ENCODE measurements around the gene CHAMP1. TPM values are rescaled to one million over a fixed set of nuclear protein-coding genes. Genes with fewer than 3 reads are reported as not detected.
A peak's percentile ranks its signal among the peaks of the same experiment; 100 is the strongest.

The CHAMP1 gene, protein sequence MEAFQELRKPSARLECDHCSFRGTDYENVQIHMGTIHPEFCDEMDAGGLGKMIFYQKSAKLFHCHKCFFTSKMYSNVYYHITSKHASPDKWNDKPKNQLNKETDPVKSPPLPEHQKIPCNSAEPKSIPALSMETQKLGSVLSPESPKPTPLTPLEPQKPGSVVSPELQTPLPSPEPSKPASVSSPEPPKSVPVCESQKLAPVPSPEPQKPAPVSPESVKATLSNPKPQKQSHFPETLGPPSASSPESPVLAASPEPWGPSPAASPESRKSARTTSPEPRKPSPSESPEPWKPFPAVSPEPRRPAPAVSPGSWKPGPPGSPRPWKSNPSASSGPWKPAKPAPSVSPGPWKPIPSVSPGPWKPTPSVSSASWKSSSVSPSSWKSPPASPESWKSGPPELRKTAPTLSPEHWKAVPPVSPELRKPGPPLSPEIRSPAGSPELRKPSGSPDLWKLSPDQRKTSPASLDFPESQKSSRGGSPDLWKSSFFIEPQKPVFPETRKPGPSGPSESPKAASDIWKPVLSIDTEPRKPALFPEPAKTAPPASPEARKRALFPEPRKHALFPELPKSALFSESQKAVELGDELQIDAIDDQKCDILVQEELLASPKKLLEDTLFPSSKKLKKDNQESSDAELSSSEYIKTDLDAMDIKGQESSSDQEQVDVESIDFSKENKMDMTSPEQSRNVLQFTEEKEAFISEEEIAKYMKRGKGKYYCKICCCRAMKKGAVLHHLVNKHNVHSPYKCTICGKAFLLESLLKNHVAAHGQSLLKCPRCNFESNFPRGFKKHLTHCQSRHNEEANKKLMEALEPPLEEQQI
- total RNA-seq = 6.9 TPM

- peak; percentile 98 for DNase-seq
Observed at GRCh38 chr13:114314074-114314912, at the start of gene CHAMP1. Gene CHAMP1, plus strand, starts transcription at chr13:114314503. Its CDS starts 9,340 bp downstream, at chr13:114323843.

GRCh38 chr13:114264886-114265611 is 49.3 kb upstream of the CHAMP1 start:
- no peak for DNase-seq

DNA sequence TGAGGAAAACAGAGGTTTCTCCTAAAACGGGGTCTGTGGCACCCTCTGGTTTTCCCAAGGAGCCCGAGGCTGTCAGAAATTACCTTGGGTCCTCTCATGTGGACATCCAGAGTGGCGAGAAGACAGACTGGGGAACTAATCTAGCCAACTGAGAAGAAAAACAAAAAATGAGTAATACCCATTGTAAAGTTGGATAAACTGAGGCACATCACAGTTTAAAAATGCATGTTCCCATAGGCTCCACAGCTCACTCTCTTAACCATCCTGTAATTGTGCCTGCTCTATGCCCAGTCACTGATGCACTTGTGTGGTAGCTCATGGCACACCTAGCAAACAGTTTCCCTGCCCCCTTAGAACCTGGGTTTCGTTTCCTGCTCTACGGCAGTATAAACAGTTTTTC is 48.1 kb upstream of the CHAMP1 start:
- DNase-seq = no peak

DNA sequence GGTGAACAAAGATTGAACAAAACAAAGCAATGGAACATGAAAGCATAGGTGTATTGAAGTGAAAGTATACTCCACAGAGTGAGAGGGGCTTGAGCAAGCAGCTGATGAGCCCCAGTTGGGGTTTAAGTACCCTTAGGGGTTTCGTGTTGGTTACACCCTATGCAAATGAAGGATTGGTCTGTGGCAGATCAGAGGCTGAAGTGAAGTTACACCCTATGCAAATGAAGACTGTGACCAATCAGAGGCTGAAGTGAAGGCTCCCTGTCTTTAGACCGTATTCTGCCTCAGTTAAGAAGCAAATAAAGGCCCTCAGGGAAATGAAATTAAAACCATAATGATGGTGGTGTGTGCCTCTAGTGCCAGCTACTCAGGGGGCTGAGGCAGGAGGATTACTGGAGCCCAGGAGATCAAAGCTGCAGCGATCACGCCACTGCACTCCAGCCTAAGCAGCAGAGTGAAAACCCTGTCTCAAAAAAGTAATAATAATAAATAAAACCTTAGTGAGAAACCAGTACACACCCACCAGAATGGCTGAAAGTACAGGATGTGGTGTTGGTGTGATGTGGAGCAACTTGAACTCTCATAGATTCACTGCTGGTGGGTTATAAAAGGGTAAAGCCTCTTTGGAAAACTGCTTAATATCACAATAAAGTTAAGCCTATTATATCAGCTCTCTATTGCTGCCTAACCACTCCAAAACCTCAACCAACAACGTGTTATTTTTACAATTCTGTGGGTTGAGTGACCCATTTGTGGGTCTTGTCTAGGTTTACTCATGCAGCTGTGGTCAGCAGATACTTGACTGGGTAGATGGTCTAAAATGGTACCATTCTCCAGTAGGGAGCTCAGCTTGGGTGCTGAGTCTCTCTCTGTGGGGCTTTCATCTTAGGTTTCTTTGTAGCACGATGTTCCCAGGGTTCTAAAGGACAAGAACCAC is 45.7 kb upstream of the CHAMP1 start:
- no peak for DNase-seq

GRCh38 chr13:114269281-114269770 is 45.0 kb upstream of the CHAMP1 start:
- DNase-seq = no peak

- no peak for DNase-seq
Observed at GRCh38 chr13:114272977-114273376, 41.3 kb upstream of the CHAMP1 start.

GRCh38 chr13:114275304-114275703 is 39.0 kb upstream of the CHAMP1 start:
- no peak for DNase-seq

DNA sequence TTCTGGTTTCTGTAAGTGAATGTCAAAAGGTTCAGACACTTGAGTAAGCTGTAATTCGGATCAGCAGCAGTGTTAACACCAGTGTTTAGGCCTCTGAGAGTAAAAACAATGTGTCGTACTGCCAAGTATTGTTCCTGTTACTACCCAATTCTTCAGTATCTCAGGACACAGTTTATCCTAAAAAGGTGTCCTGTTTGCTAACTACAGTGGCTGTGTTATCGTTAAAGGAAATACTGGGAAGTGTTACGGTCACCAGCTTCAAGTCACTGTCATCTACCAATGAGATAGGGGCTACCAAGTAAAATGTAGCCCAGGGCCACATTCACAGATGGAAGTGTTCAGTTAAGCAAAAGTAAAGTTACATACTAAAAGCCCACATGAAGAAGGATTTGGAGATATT is 35.2 kb upstream of the CHAMP1 start:
- no peak for DNase-seq

GRCh38 chr13:114279758-114280355 is 34.4 kb upstream of the CHAMP1 start:
- no peak for DNase-seq

DNA sequence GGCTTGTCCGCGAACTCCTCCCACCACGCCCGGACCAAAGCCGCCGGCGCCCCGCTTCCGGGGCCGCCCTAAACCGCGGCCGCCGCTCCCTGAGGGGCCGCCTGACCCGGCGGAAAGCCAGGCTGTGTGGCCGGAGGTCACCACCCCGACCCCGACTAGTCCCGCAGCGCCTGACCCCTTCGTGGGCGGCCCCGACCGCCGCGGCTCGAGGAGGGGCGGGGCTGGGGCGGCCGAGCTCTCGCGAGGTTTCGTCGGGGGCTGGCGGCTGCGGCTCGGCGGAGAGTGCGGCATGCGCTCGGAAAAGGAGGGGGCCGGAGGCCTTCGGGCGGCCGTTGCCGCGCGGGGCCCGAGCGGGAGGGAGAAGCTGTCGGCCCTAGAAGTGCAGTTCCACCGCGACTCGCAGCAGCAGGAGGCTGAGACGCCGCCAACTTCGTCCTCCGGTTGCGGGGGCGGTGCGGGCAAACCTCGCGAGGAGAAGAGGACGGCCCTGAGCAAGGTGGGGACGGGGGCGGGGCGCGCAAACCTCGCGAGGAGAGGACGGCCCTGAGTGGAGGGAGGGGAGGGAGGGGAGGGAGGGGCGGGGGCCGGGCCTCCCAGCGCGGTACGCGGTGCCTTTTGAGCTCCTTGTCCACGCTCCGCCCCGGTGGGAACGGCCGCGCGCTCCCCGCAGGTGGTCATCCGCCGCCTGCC is 32.8 kb upstream of the CHAMP1 start, which contains the start of gene UPF3A:
Gene UPF3A (plus strand): TSS at position 251 of the 690 bp plus-strand sequence. CDS start 39 bp downstream, at position 290.
- peak; percentile 97 for DNase-seq

DNA sequence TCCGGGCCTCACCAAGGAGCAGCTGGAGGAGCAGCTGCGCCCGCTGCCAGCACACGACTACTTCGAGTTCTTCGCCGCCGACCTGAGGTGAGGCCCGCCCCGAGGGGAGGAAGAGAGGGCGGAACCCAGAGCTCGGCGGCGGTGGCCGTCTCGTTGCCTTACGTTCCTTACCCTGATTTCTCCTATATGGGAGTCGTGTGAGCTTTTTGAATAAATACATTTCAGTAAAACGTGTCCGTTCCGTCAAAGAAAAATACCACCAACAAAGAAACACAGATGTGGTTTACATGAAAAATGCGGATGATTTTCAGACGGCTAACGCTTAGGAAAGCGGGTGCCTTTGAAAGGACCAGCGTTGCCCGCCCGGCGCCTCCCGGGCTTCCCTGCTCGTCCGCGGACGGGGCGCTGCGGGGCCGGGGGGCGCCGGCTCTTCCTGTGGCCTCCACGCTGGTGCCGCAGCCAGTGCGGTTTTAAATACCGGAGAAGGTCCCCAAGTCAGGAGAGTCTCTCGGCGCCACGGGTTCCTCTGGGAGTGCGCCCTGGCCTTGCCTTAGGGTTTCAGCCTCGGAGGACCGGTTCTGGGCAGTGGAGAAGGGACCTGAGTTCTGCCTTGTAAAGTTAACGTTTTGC is 32.1 kb upstream of the CHAMP1 start:
- DNase-seq = peak; percentile 86

GRCh38 chr13:114283576-114283975 is 30.7 kb upstream of the CHAMP1 start:
- no peak for DNase-seq

DNA sequence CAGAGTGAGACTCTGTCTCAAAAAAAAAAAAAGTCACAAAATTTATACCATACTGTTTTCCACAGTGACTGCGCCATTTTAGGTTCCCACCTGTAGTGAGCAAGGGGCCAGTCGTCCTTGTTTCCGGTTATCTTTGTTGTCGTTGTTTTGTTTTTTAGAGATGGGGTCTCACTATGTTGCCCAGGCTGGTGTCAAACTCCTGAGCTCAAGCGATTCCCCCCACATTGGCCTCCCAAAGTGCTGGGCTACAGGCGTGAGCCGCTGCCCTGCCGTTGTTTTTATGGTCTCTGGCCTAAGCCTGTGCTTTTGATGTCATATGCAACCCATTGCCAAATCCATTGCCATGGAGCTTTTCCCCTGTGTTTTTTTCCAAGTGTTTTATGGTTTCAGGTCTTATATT is 29.6 kb upstream of the CHAMP1 start:
- no peak for DNase-seq

DNA sequence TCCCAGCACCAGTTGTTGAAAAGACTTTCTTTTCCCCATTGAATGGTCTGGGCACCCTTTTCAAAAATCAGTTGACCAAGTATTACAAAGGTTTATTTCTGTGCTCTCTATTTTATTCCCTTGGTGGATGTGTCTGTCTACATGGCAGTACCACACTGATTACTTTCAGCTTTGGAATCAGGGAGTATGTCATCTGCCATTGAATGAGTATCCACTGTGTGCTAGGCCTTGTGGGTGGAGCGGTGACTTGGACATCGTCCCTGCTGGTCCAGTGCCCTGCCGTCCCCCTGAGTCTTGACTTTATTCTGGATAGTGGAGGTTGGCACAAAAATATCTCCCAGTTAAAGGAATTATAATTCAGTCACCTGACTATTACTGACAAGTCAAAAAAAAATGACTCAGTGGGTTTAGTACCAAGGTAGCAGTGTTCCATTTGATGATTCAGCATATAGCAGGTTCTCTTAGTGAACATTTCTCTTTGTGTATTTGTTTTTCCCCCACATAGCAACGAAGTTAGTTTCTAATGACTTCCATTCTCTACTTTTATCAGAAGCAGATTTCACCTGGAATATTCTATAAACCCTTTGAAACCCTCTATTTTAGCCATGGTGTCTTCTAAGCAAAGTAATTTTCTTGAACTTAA is 29.0 kb upstream of the CHAMP1 start:
- no peak for DNase-seq

DNA sequence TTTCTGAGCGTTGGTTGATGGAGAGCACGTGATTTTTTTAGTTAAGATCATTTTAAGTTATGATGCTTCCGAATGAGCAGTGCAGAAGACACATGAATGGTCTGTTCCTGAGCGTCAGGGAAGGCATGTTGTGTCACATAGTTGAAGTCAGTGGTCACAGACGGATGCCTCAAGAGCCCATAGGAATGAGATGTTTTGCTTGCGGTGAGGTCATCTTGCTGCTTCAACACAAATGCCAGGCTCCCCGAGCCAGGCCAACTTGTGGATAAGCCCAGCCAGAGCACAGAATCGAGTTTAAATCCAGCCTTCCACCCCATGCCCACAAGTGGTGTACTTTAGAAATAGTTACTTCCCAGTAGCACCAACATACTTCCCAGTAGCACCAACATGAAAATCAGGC is 27.5 kb upstream of the CHAMP1 start:
- DNase-seq = no peak

DNA sequence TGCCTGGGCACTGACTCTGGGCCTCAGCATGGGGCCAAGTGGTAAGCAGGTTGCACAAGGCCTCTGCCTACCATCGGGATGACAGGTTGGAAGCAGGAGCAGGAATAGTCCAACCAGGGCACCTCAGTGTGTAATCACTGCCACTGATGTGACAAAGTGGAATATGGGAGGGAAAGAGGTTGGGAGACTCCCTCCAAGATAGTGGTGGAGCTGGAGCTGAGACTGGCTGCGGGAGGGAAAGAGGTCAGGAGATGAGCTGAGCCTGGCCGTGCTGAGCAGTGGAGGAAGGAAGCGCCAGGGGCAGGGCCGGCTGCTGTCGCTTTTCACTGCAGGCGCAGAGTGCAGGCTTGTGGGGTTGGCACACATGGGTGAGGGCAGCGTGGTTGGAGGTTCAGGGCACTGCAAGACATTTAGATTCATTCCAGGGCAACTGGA is 26.1 kb upstream of the CHAMP1 start:
- DNase-seq = no peak

DNA sequence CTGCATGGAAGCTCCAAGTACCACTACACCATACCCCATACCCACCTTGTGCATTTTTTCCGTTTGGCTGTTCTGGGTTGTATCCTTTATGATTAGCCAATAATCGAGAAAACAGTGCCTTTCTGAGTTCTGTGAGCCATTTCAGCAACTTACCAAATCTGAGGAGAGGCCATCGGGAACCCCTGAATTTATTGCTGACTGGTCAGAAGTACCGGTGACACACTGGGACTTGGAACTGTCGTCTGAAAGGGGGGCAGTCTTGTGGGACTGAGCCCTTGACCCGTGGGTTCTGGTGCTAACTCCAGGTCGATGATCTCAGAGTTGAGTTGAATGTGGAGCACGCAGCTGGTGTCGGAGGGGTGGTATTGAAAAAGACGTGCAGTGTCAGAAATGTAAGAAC is 17.9 kb upstream of the CHAMP1 start:
- no peak for DNase-seq

DNA sequence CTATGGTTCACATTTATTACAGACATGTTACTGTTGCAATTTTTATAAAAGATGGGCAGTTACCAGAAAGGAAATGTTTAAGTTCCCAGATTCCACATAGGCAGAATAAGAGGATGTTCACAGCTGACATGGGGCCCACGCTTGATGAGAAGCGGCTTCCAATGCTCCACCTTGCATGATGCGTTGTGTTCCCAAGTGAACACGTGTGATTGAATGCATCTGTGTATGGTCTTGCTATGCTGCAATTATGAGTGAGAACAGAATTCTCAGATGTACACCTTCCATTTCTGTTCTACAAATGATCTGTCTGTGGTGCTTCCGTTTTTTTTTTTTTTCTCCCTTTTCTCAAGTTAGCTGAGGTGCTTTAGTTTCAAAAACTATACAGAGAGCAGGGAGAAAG is 17.4 kb upstream of the CHAMP1 start:
- DNase-seq = peak; percentile 23

Measured in tongue (tissue), 2 donors.